Occipital lobe (tissue), 2 donors: ENCODE results near the gene WDR13. TPM values are rescaled to one million over a fixed set of nuclear protein-coding genes. Genes with fewer than 3 reads are reported as not detected.
"Not testable (repeated sequence)": the region's sequence is repeated elsewhere in the genome, so short reads cannot be mapped to it uniquely, and the experiment has no call there.

ENCODE experiments used
- DNase-seq: peaks from one replicate; lab custom pipeline; 2025; lab: John Stamatoyannopoulos, UW
- total RNA-seq: library from RNA; depleted of rRNA; stranded (reverse); fragments of >200 nt; gene quantifications from one replicate; pipeline ENCODE4 v1.2.3, GENCODE V29; 2014

WDR13 gene
- total RNA-seq = 80.0 TPM

- DNase-seq = peak; percentile 71
Observed at GRCh38 chrX:48597353-48598264, at the start of gene WDR13. Gene WDR13 (plus strand): TSS chrX:48597492. CDS start chrX:48597997, 505 bp downstream.

GRCh38 chrX:48548871-48549270, 48.4 kb upstream of the WDR13 start:
- DNase-seq = no peak

- DNase-seq = not testable (repeated sequence)
Observed at GRCh38 chrX:48555731-48556325, 41.5 kb upstream of the WDR13 start.

GRCh38 chrX:48558271-48558670, 39.0 kb upstream of the WDR13 start:
- DNase-seq = no peak

GRCh38 chrX:48559636-48560035, 37.7 kb upstream of the WDR13 start:
- no peak for DNase-seq

GRCh38 chrX:48560056-48560455, 37.2 kb upstream of the WDR13 start:
- DNase-seq = no peak

- DNase-seq = no peak
Observed at GRCh38 chrX:48560681-48561080, 36.6 kb upstream of the WDR13 start.

- no peak for DNase-seq
Observed at GRCh38 chrX:48569958-48570357, 27.3 kb upstream of the WDR13 start.

- no peak for DNase-seq
Observed at GRCh38 chrX:48573690-48574269, 23.5 kb upstream of the WDR13 start.

GRCh38 chrX:48574270-48575266, 22.7 kb upstream of the WDR13 start, which contains the start of gene RBM3:
Gene RBM3 (plus strand): TSS chrX:48574484. CDS start chrX:48575181, 697 bp downstream.
- DNase-seq = peak; percentile 84

- DNase-seq = no peak
Observed at GRCh38 chrX:48575642-48576041, 21.6 kb upstream of the WDR13 start.

- no peak for DNase-seq
Observed at GRCh38 chrX:48576108-48576507, 21.2 kb upstream of the WDR13 start.

- DNase-seq = no peak
Observed at GRCh38 chrX:48578661-48579128, 18.6 kb upstream of the WDR13 start.

- no peak for DNase-seq
Observed at GRCh38 chrX:48579259-48579658, 18.0 kb upstream of the WDR13 start.

- DNase-seq = no peak
Observed at GRCh38 chrX:48580662-48581061, 16.6 kb upstream of the WDR13 start.

- no peak for DNase-seq
Observed at GRCh38 chrX:48584698-48585097, 12.6 kb upstream of the WDR13 start.

GRCh38 chrX:48589482-48590162, 7.7 kb upstream of the WDR13 start:
- no peak for DNase-seq

GRCh38 chrX:48590203-48591103, 6.8 kb upstream of the WDR13 start:
- peak; percentile 2 for DNase-seq

GRCh38 chrX:48591255-48591791, 6.0 kb upstream of the WDR13 start:
- DNase-seq = no peak
